Breast epithelium (tissue), 4 donors: ENCODE measurements around the gene RELCH. TPM values are rescaled to one million over a fixed set of nuclear protein-coding genes. Genes with fewer than 3 reads are reported as not detected.

Source experiments
- DNase-seq, 2 donors: peaks; one replicate each; pipeline ENCODE4 v3.0.0-alpha.2; 2019; ENCODE audit warnings: low spot score in 2 of 2
- H3K27ac ChIP-seq, 2 donors: fragments of 200-600 bp; sonication (generic) in 1 of 2; one replicate each; pipeline ENCODE4 v1.5.1; 2016 to 2019; ENCODE audit warnings: mild to moderate bottlenecking in 1 of 2
- H3K27me3 ChIP-seq, 2 donors: fragments of 200-600 bp; sonication (generic) in 1 of 2; one replicate each; pipeline versions ENCODE4 v1.5.1 to v1.6.0; 2017 to 2019; ENCODE audit warnings: control low read depth in 1 of 2, mild to moderate bottlenecking in 1 of 2
- H3K36me3 ChIP-seq: fragments of 200-600 bp; one replicate; pipeline ENCODE4 v1.5.1; 2019
- H3K4me1 ChIP-seq, 2 donors: fragments of 200-600 bp; sonication (generic); one replicate each; pipeline ENCODE4 v1.5.1; 2016 to 2019; ENCODE audit warnings: control low read depth in 1 of 2
- H3K4me3 ChIP-seq, 3 donors: fragments of 200-600 bp; sonication (generic); 1 replicate in 2 of 3; 2 replicates in 1 of 3; pipeline ENCODE4 v1.5.1; 2016 to 2019; ENCODE audit warnings: mild to moderate bottlenecking in 3 of 3, moderate library complexity in 2 of 3
- H3K9me3 ChIP-seq, 2 donors: fragments of 200-600 bp; sonication (generic) in 1 of 2; one replicate each; pipeline ENCODE4 v1.5.1; 2016 to 2019; ENCODE audit warnings: control low read depth in 1 of 2
- CTCF ChIP-seq, 3 donors: fragments of 450-650 bp; IDR thresholded peaks; one replicate each; pipeline ENCODE4 v1.5.1; 2016 to 2017; ENCODE audit warnings: antibody characterized with exemption in 3 of 3, mild to moderate bottlenecking in 3 of 3, moderate library complexity in 3 of 3
- POLR2A ChIP-seq: fragments of 450-650 bp; IDR thresholded peaks from one replicate; pipeline ENCODE4 v1.6.1; 2016; ENCODE audit warnings: antibody characterized with exemption, mild to moderate bottlenecking, moderate library complexity
- POLR2AphosphoS5 ChIP-seq, 3 donors: sonication (generic); formaldehyde crosslinking; IDR thresholded peaks; one replicate each; pipeline ENCODE4 v1.6.1; 2017; ENCODE audit warnings: antibody characterized with exemption in 3 of 3
- intact Hi-C: fragments of 100-400 bp; cut with DNase I; formaldehyde crosslinking; loops from one replicate; pipeline ENCODE4 v1.15.1; 2023; ENCODE audit warnings: low total_unique reads
- total RNA-seq, 3 donors: library from RNA; depleted of rRNA; stranded (reverse); fragments of >200 nt; gene quantifications; one replicate each; pipeline ENCODE4 v1.1.0, GENCODE V29; 2016

Gene RELCH
- total RNA-seq, 3 donors from 2014 or later: 33.0 to 69.4 (median 45.9) TPM

GRCh38 chr18:62301322-62301721 lies 114.3 kb downstream of the RELCH start:
- TF ChIP-seq POLR2A (no peak), CTCF (IDR thresholded peaks at IDR 0.05) (no peak)
- Histone ChIP-seq H3K27me3 (no peaks in the 10 kb centered on the region), H3K9me3 (no peaks in the 10 kb centered on the region), H3K4me3 (no peak overlapping the region), H3K27ac (no peak overlapping the region), H3K4me1 (no peaks in the 10 kb centered on the region), H3K36me3 (no peaks in the 10 kb centered on the region)
- DNase-seq: no peak
- intact Hi-C loops: no loop called here

- no peak for DNase-seq
- intact Hi-C loops: no loop called here
- no peak overlapping the region for H3K27ac ChIP-seq
- no peaks in the 10 kb centered on the region for H3K27me3 ChIP-seq
- H3K9me3 ChIP-seq: no peaks in the 10 kb centered on the region
- H3K36me3 ChIP-seq: no peaks in the 10 kb centered on the region
- no peaks in the 10 kb centered on the region for H3K4me1 ChIP-seq
- TF ChIP-seq POLR2AphosphoS5 (IDR thresholded peaks at IDR 0.05) (no peak), CTCF (IDR thresholded peaks at IDR 0.05) (no peak), POLR2A (no peak)
- H3K4me3 ChIP-seq: no peak overlapping the region
Measured at GRCh38 chr18:62312851-62313250, 125.8 kb downstream of the RELCH start.

- H3K4me1 ChIP-seq: no peaks in the 10 kb centered on the region
- H3K9me3 ChIP-seq: no peaks in the 10 kb centered on the region
- DNase-seq: no peak
- no peak overlapping the region for H3K27ac ChIP-seq
- H3K27me3 ChIP-seq: no peaks in the 10 kb centered on the region
- H3K4me3 ChIP-seq: no peak overlapping the region
- TF ChIP-seq POLR2AphosphoS5 (IDR thresholded peaks at IDR 0.05) (no peak), POLR2A (no peak), CTCF (IDR thresholded peaks at IDR 0.05) (no peak)
- intact Hi-C loops: no loop called here
- no peaks in the 10 kb centered on the region for H3K36me3 ChIP-seq
Measured at GRCh38 chr18:62318228-62319180, 131.4 kb downstream of the RELCH start.

- H3K27ac ChIP-seq: no peak overlapping the region
- TF ChIP-seq POLR2AphosphoS5 (IDR thresholded peaks at IDR 0.05): no peak
Measured at GRCh38 chr18:62321201-62321600, 134.1 kb downstream of the RELCH start.

GRCh38 chr18:62323483-62324180 lies 136.6 kb downstream of the RELCH start:
- Histone ChIP-seq H3K9me3 (no peaks in the 10 kb centered on the region), H3K27ac (no peak overlapping the region), H3K4me1 (peaks cover 0 to 4% of the 10 kb centered on the region in 2 donors), H3K4me3 (no peak overlapping the region), H3K36me3 (no peaks in the 10 kb centered on the region), H3K27me3 (peaks cover 2 to 11% of the 10 kb centered on the region in 2 donors)
- intact Hi-C loops: no loop called here
- DNase-seq: no peak
- TF ChIP-seq POLR2AphosphoS5 (IDR thresholded peaks at IDR 0.05) (no peak), POLR2A (no peak), CTCF (IDR thresholded peaks at IDR 0.05) (no peak)

More at GRCh38 chr18:62321201-62321600, 134.1 kb downstream of the RELCH start:
- intact Hi-C loops: no loop called here
- H3K27me3 ChIP-seq: peaks cover 2 to 6% of the 10 kb centered on the region in 2 donors
- DNase-seq: no peak
- no peaks in the 10 kb centered on the region for H3K4me1 ChIP-seq
- H3K4me3 ChIP-seq: no peak overlapping the region
- no peaks in the 10 kb centered on the region for H3K9me3 ChIP-seq
- no peaks in the 10 kb centered on the region for H3K36me3 ChIP-seq
